GM23338 (cell line): ENCODE data around the gene MAPK8IP3. TPM values are rescaled to one million over a fixed set of nuclear protein-coding genes. Genes with fewer than 3 reads are reported as not detected.

Source experiments
- ATAC-seq: fragments of 200-7000 bp; cut with Tn5 transposase; 3 replicates; pipeline ENCODE4 v1.9.1; 2020
- DNase-seq: peaks from one replicate; pipeline ENCODE4 v3.0.0-alpha.2; 2015; ENCODE audit warnings: low spot score
- H2AFZ ChIP-seq: fragments of 200-600 bp; sonication (generic); 2 replicates; pipeline ENCODE4 v1.8.0; 2016; ENCODE audit warnings: antibody characterized with exemption, mild to moderate bottlenecking, moderate library complexity
- H3F3A ChIP-seq: fragments of 200-600 bp; sonication (generic); replicated peaks from 2 replicates; pipeline ENCODE4 v1.8.0; 2017; ENCODE audit warnings: antibody characterized with exemption, mixed run types, low read depth
- H3K27ac ChIP-seq: fragments of 200-600 bp; sonication (generic); 2 replicates; pipeline ENCODE4 v1.6.1; 2016; ENCODE audit warnings: low read depth
- H3K27me3 ChIP-seq: fragments of 200-600 bp; sonication (generic); 2 replicates; pipeline ENCODE4 v1.8.0; 2016; ENCODE audit warnings: mild to moderate bottlenecking, mixed run types, moderate library complexity; ENCODE audit not compliant: insufficient read depth
- H3K36me3 ChIP-seq: fragments of 200-600 bp; sonication (generic); 2 replicates; pipeline ENCODE4 v1.8.0; 2016; ENCODE audit warnings: mild to moderate bottlenecking; ENCODE audit not compliant: insufficient read depth
- H3K4me1 ChIP-seq: fragments of 200-600 bp; sonication (generic); 2 replicates; pipeline ENCODE4 v1.8.0; 2016; ENCODE audit warnings: mild to moderate bottlenecking, moderate library complexity; ENCODE audit not compliant: insufficient read depth
- H3K4me2 ChIP-seq: fragments of 200-600 bp; sonication (generic); 2 replicates; pipeline ENCODE4 v1.7.1; 2017; ENCODE audit warnings: mixed run types
- H3K4me3 ChIP-seq: fragments of 200-600 bp; sonication (generic); 2 replicates; pipeline ENCODE4 v1.6.1; 2016; ENCODE audit warnings: mixed run types
- H3K79me2 ChIP-seq: fragments of 200-600 bp; sonication (generic); replicated peaks from 2 replicates; pipeline ENCODE4 v1.8.0; 2017; ENCODE audit warnings: mild to moderate bottlenecking; ENCODE audit not compliant: insufficient read depth
- H3K9me2 ChIP-seq: fragments of 200-600 bp; sonication (generic); 2 replicates; pipeline ENCODE4 v1.8.0; 2017; ENCODE audit not compliant: insufficient read depth
- H4K20me1 ChIP-seq: fragments of 200-600 bp; sonication (generic); replicated peaks from 2 replicates; pipeline ENCODE4 v1.8.0; 2017; ENCODE audit warnings: mild to moderate bottlenecking; ENCODE audit not compliant: insufficient read depth
- H3K27ac Mint-ChIP-seq: 2 replicates; pipeline ENCODE4 v1.8.0; 2020; ENCODE audit warnings: inconsistent platforms, mild to moderate bottlenecking, moderate library complexity, mixed read lengths
- H3K27me3 Mint-ChIP-seq: 3 replicates; pipeline ENCODE4 v1.8.0; 2022; ENCODE audit warnings: low read depth, mild to moderate bottlenecking, moderate library complexity, mixed read lengths, inconsistent platforms; ENCODE audit not compliant: insufficient read depth, poor library complexity
- H3K36me3 Mint-ChIP-seq: 3 replicates; pipeline ENCODE4 v1.8.0; 2021; ENCODE audit warnings: low read depth, mild to moderate bottlenecking, inconsistent platforms, moderate library complexity, mixed read lengths
- H3K4me1 Mint-ChIP-seq: 3 replicates; pipeline ENCODE4 v1.8.0; 2020; ENCODE audit warnings: mild to moderate bottlenecking, inconsistent platforms, mixed read lengths
- H3K4me3 Mint-ChIP-seq: 3 replicates; pipeline ENCODE4 v1.8.0; 2021; ENCODE audit warnings: moderate library complexity, mild to moderate bottlenecking, inconsistent platforms, mixed read lengths
- H3K9me3 Mint-ChIP-seq: 3 replicates; pipeline ENCODE4 v1.8.0; 2020; ENCODE audit warnings: moderate library complexity, mild to moderate bottlenecking, inconsistent platforms, mixed read lengths
- CREB1 ChIP-seq: fragments of 250-450 bp; sonication (Bioruptor Pico); IDR thresholded peaks from 2 replicates; pipeline ENCODE4 v1.5.0; 2020; ENCODE audit warnings: low read depth, mild to moderate bottlenecking, moderate library complexity
- EZH2 ChIP-seq: fragments of 200-600 bp; sonication (generic); IDR thresholded peaks from one replicate; pipeline ENCODE4 v1.8.0; 2017; ENCODE audit warnings: antibody characterized with exemption, mild to moderate bottlenecking, low read depth; ENCODE audit not compliant: unreplicated experiment
- EZH2phosphoT487 ChIP-seq: fragments of 200-600 bp; sonication (generic); IDR thresholded peaks from one replicate; pipeline ENCODE4 v1.8.1; 2018; ENCODE audit warnings: antibody characterized with exemption; ENCODE audit not compliant: unreplicated experiment
- JUNB ChIP-seq: IDR thresholded peaks from one replicate; pipeline ENCODE4 v1.6.1; 2016; ENCODE audit warnings: antibody characterized with exemption; ENCODE audit not compliant: unreplicated experiment
- NANOG ChIP-seq: IDR thresholded peaks from 2 replicates; pipeline ENCODE4 v1.6.1; 2016; ENCODE audit warnings: antibody characterized with exemption, borderline replicate concordance
- POLR2AphosphoS5 ChIP-seq: IDR thresholded peaks from 2 replicates; pipeline ENCODE4 v1.6.1; 2016; ENCODE audit warnings: antibody characterized with exemption, low read depth
- STAT1 ChIP-seq: IDR thresholded peaks from one replicate; pipeline ENCODE4 v1.6.1; 2016; ENCODE audit warnings: antibody characterized with exemption; ENCODE audit not compliant: unreplicated experiment
- ZNF114 ChIP-seq: fragments of 250-450 bp; sonication (Bioruptor Pico); IDR thresholded peaks from 2 replicates; pipeline ENCODE4 v1.5.0; 2020; ENCODE audit warnings: mild to moderate bottlenecking, moderate library complexity
- ZNF331 ChIP-seq: fragments of 250-450 bp; sonication (Bioruptor Pico); IDR thresholded peaks from 2 replicates; pipeline ENCODE4 v1.5.0; 2020; ENCODE audit warnings: low read depth, mild to moderate bottlenecking, moderate library complexity
- polyA plus RNA-seq: library from polyadenylated mRNA; unstranded; fragments of >200 nt; fragmentation: Nextera tagmentation; extraction: Ambion mirVana; gene quantifications from 2 replicates; pipeline ENCODE4 v1.2.1, GENCODE V29; 2016
- total RNA-seq: library from RNA; depleted of rRNA; stranded (reverse); fragments of >200 nt; shearing (Covaris generic); gene quantifications from 2 replicates; pipeline ENCODE4 v1.2.3, GENCODE V29; 2014
- TF ChIP-seq, protein P1 (sequence below): fragments of 250-450 bp; sonication (Bioruptor Pico); IDR thresholded peaks from 2 replicates; pipeline ENCODE4 v1.5.0; 2020; ENCODE audit warnings: mild to moderate bottlenecking, moderate library complexity
- TF ChIP-seq, protein P2 (sequence below), 2 experiments: fragments of 200-600 bp in 1 of 2; sonication (generic) in 1 of 2; conservative IDR thresholded peaks; 2 replicates each; pipeline versions ENCODE4 v1.5.1 to v1.6.1; 2016 to 2017; ENCODE audit warnings: antibody characterized with exemption in 2 of 2, low read depth in 2 of 2, mild to moderate bottlenecking in 2 of 2, moderate library complexity in 1 of 2
- TF ChIP-seq, protein P3 (sequence below): IDR thresholded peaks from one replicate; pipeline ENCODE4 v1.6.1; 2018; ENCODE audit warnings: antibody characterized with exemption; ENCODE audit not compliant: unreplicated experiment
- TF ChIP-seq, protein P4 (sequence below): IDR thresholded peaks from 2 replicates; pipeline ENCODE4 v1.6.1; 2016; ENCODE audit warnings: antibody characterized with exemption

The MAPK8IP3 gene
- total and polyA plus RNA-seq, 2 experiments from 2014 or later: 11.3 to 58.4 TPM

DNA sequence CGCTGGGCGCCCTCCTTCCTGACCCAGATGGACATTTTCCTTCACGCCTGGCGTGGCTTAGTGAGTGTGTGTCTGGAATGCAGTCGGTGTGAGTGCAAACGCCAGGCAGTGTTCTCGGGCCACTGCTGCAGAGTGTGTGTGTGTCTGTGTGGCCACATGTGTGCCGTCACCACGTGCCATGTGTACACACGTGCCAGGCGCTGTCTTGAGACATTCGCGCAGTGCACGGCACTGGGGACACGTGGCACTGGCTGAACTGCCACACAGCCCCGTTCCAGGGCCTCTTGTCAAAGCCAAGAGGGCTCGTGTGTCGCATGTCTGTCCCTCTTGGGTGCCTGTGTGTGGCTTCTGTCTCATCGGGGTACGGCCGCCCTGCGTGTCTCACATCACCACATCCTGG lies 28.8 kb downstream of the MAPK8IP3 start:
- H3K4me2 ChIP-seq: no peak overlapping the region
- no peaks in the 10 kb centered on the region for H3K27me3 ChIP-seq
- Mint-ChIP-seq H3K4me1 (no peaks in the 10 kb centered on the region), H3K9me3 (peaks cover 3% of the 10 kb centered on the region; the same call in 1 of the 3 replicates), H3K27ac (peak overlapping the region; percentile 40; the same call in 1 of the 2 replicates), H3K27me3 (peaks cover 8% of the 10 kb centered on the region), H3K36me3 (peaks cover 19% of the 10 kb centered on the region), H3K4me3 (no peak overlapping the region)
- H3K27ac ChIP-seq: no peak overlapping the region
- H3K9me2 ChIP-seq: no peaks in the 10 kb centered on the region
- no peaks in the 10 kb centered on the region for H3K36me3 ChIP-seq
- ATAC-seq (no peak), DNase-seq (no peak)
- H3K4me3 ChIP-seq: no peak overlapping the region
- H3K4me1 ChIP-seq: no peaks in the 10 kb centered on the region
- no peaks in the 10 kb centered on the region for H3K79me2 ChIP-seq
- no peaks in the 10 kb centered on the region for H4K20me1 ChIP-seq
- no peak overlapping the region for H2AFZ ChIP-seq
- TF ChIP-seq, protein P1, sequence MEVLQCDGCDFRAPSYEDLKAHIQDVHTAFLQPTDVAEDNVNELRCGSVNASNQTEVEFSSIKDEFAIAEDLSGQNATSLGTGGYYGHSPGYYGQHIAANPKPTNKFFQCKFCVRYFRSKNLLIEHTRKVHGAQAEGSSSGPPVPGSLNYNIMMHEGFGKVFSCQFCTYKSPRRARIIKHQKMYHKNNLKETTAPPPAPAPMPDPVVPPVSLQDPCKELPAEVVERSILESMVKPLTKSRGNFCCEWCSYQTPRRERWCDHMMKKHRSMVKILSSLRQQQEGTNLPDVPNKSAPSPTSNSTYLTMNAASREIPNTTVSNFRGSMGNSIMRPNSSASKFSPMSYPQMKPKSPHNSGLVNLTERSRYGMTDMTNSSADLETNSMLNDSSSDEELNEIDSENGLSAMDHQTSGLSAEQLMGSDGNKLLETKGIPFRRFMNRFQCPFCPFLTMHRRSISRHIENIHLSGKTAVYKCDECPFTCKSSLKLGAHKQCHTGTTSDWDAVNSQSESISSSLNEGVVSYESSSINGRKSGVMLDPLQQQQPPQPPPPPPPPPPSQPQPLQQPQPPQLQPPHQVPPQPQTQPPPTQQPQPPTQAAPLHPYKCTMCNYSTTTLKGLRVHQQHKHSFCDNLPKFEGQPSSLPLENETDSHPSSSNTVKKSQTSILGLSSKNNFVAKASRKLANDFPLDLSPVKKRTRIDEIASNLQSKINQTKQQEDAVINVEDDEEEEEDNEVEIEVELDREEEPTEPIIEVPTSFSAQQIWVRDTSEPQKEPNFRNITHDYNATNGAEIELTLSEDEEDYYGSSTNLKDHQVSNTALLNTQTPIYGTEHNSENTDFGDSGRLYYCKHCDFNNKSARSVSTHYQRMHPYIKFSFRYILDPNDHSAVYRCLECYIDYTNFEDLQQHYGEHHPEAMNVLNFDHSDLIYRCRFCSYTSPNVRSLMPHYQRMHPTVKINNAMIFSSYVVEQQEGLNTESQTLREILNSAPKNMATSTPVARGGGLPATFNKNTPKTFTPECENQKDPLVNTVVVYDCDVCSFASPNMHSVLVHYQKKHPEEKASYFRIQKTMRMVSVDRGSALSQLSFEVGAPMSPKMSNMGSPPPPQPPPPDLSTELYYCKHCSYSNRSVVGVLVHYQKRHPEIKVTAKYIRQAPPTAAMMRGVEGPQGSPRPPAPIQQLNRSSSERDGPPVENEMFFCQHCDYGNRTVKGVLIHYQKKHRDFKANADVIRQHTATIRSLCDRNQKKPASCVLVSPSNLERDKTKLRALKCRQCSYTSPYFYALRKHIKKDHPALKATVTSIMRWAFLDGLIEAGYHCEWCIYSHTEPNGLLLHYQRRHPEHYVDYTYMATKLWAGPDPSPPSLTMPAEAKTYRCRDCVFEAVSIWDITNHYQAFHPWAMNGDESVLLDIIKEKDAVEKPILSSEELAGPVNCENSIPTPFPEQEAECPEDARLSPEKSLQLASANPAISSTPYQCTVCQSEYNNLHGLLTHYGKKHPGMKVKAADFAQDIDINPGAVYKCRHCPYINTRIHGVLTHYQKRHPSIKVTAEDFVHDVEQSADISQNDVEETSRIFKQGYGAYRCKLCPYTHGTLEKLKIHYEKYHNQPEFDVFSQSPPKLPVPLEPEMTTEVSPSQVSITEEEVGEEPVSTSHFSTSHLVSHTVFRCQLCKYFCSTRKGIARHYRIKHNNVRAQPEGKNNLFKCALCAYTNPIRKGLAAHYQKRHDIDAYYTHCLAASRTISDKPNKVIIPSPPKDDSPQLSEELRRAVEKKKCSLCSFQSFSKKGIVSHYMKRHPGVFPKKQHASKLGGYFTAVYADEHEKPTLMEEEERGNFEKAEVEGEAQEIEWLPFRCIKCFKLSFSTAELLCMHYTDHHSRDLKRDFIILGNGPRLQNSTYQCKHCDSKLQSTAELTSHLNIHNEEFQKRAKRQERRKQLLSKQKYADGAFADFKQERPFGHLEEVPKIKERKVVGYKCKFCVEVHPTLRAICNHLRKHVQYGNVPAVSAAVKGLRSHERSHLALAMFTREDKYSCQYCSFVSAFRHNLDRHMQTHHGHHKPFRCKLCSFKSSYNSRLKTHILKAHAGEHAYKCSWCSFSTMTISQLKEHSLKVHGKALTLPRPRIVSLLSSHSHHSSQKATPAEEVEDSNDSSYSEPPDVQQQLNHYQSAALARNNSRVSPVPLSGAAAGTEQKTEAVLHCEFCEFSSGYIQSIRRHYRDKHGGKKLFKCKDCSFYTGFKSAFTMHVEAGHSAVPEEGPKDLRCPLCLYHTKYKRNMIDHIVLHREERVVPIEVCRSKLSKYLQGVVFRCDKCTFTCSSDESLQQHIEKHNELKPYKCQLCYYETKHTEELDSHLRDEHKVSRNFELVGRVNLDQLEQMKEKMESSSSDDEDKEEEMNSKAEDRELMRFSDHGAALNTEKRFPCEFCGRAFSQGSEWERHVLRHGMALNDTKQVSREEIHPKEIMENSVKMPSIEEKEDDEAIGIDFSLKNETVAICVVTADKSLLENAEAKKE (CRISPR knock-in tag): no peak
- TF ChIP-seq STAT1: no peak
- TF ChIP-seq, protein P2, sequence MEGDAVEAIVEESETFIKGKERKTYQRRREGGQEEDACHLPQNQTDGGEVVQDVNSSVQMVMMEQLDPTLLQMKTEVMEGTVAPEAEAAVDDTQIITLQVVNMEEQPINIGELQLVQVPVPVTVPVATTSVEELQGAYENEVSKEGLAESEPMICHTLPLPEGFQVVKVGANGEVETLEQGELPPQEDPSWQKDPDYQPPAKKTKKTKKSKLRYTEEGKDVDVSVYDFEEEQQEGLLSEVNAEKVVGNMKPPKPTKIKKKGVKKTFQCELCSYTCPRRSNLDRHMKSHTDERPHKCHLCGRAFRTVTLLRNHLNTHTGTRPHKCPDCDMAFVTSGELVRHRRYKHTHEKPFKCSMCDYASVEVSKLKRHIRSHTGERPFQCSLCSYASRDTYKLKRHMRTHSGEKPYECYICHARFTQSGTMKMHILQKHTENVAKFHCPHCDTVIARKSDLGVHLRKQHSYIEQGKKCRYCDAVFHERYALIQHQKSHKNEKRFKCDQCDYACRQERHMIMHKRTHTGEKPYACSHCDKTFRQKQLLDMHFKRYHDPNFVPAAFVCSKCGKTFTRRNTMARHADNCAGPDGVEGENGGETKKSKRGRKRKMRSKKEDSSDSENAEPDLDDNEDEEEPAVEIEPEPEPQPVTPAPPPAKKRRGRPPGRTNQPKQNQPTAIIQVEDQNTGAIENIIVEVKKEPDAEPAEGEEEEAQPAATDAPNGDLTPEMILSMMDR (conservative IDR thresholded peaks at IDR 0.05; ENCODE audit: low read depth in 2 of 2): no peak
- TF ChIP-seq CREB1 (CRISPR knock-in tag): no peak
- TF ChIP-seq ZNF114 (CRISPR knock-in tag): no peak
- no peak for TF ChIP-seq POLR2AphosphoS5
- TF ChIP-seq JUNB: no peak
- TF ChIP-seq NANOG: no peak
- TF ChIP-seq ZNF331 (CRISPR knock-in tag): no peak
- TF ChIP-seq, protein P3, sequence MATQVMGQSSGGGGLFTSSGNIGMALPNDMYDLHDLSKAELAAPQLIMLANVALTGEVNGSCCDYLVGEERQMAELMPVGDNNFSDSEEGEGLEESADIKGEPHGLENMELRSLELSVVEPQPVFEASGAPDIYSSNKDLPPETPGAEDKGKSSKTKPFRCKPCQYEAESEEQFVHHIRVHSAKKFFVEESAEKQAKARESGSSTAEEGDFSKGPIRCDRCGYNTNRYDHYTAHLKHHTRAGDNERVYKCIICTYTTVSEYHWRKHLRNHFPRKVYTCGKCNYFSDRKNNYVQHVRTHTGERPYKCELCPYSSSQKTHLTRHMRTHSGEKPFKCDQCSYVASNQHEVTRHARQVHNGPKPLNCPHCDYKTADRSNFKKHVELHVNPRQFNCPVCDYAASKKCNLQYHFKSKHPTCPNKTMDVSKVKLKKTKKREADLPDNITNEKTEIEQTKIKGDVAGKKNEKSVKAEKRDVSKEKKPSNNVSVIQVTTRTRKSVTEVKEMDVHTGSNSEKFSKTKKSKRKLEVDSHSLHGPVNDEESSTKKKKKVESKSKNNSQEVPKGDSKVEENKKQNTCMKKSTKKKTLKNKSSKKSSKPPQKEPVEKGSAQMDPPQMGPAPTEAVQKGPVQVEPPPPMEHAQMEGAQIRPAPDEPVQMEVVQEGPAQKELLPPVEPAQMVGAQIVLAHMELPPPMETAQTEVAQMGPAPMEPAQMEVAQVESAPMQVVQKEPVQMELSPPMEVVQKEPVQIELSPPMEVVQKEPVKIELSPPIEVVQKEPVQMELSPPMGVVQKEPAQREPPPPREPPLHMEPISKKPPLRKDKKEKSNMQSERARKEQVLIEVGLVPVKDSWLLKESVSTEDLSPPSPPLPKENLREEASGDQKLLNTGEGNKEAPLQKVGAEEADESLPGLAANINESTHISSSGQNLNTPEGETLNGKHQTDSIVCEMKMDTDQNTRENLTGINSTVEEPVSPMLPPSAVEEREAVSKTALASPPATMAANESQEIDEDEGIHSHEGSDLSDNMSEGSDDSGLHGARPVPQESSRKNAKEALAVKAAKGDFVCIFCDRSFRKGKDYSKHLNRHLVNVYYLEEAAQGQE: no peak
- no peak for TF ChIP-seq EZH2phosphoT487
- TF ChIP-seq, protein P4, sequence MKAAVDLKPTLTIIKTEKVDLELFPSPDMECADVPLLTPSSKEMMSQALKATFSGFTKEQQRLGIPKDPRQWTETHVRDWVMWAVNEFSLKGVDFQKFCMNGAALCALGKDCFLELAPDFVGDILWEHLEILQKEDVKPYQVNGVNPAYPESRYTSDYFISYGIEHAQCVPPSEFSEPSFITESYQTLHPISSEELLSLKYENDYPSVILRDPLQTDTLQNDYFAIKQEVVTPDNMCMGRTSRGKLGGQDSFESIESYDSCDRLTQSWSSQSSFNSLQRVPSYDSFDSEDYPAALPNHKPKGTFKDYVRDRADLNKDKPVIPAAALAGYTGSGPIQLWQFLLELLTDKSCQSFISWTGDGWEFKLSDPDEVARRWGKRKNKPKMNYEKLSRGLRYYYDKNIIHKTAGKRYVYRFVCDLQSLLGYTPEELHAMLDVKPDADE: no peak
- TF ChIP-seq EZH2: no peak
- H3F3A ChIP-seq: peaks cover 42% of the 10 kb centered on the region
